Effector memory CD8-positive, alpha-beta T cell (primary cell): Measurements from ENCODE around the gene REPS2.
A peak's percentile ranks its signal among the peaks of the same experiment; 100 is the strongest.

Source experiments
- ATAC-seq: fragments of 150-1000 bp; cut with Tn5 transposase; replicated peaks from 2 replicates; pipeline ENCODE4 v1.10.0; 2021; ENCODE audit warnings: mild to moderate bottlenecking, moderate library complexity
- DNase-seq, 3 experiments: peaks; one replicate each; pipeline ENCODE4 v3.0.0; 2021
- H3K27ac Mint-ChIP-seq, 2 donors: one replicate each; pipeline ENCODE4 v1.8.0; 2022; ENCODE audit warnings: mild to moderate bottlenecking in 2 of 2, mixed read lengths in 2 of 2, moderate library complexity in 2 of 2
- H3K27me3 Mint-ChIP-seq, 2 donors: one replicate each; pipeline ENCODE4 v1.8.0; 2022; ENCODE audit warnings: mixed read lengths in 2 of 2
- H3K36me3 Mint-ChIP-seq: one replicate; pipeline ENCODE4 v1.8.0; 2022; ENCODE audit warnings: mild to moderate bottlenecking, moderate library complexity, mixed read lengths; ENCODE audit not compliant: insufficient read depth
- H3K4me1 Mint-ChIP-seq, 2 donors: one replicate each; pipeline ENCODE4 v1.8.0; 2022; ENCODE audit warnings: low read depth in 2 of 2, mixed read lengths in 2 of 2
- H3K4me3 Mint-ChIP-seq, 2 donors: one replicate each; pipeline ENCODE4 v1.8.0; 2022; ENCODE audit warnings: mild to moderate bottlenecking in 2 of 2, mixed read lengths in 2 of 2, moderate library complexity in 2 of 2
- H3K9me3 Mint-ChIP-seq, 2 donors: one replicate each; pipeline ENCODE4 v1.8.0; 2022; ENCODE audit warnings: mixed read lengths in 2 of 2

REPS2 gene

GRCh38 chrX:17072301-17072700, 125.8 kb downstream of the REPS2 start:
- DNase-seq (no peak), ATAC-seq (no peak)
- Mint-ChIP-seq H3K36me3 (no peaks in the 10 kb centered on the region), H3K9me3 (no peaks in the 10 kb centered on the region), H3K27ac (peak overlapping the region in 1 of 2 donors; percentile 22), H3K4me1 (no peaks in the 10 kb centered on the region), H3K27me3 (peaks cover 0 to 7% of the 10 kb centered on the region in 2 donors), H3K4me3 (no peak overlapping the region)

- no peak overlapping the region for H3K27ac Mint-ChIP-seq
- no peaks in the 10 kb centered on the region for H3K9me3 Mint-ChIP-seq
- DNase-seq (no peak), ATAC-seq (no peak)
- no peak overlapping the region for H3K4me3 Mint-ChIP-seq
- H3K4me1 Mint-ChIP-seq = no peaks in the 10 kb centered on the region
- peaks cover 0 to 7% of the 10 kb centered on the region in 2 donors for H3K27me3 Mint-ChIP-seq
- H3K36me3 Mint-ChIP-seq = no peaks in the 10 kb centered on the region
Measured at GRCh38 chrX:17072721-17073230, 126.3 kb downstream of the REPS2 start.

GRCh38 chrX:17075004-17075403, 128.5 kb downstream of the REPS2 start:
- Mint-ChIP-seq H3K4me3 (no peak overlapping the region), H3K4me1 (no peaks in the 10 kb centered on the region), H3K36me3 (no peaks in the 10 kb centered on the region), H3K27me3 (peaks cover 0 to 9% of the 10 kb centered on the region in 2 donors), H3K27ac (no peak overlapping the region), H3K9me3 (no peaks in the 10 kb centered on the region)
- no peak for ATAC-seq
- no peak for DNase-seq

- Mint-ChIP-seq H3K4me1 (no peaks in the 10 kb centered on the region), H3K4me3 (no peak overlapping the region), H3K36me3 (no peaks in the 10 kb centered on the region), H3K27me3 (peaks cover 0 to 13% of the 10 kb centered on the region in 2 donors), H3K9me3 (no peaks in the 10 kb centered on the region), H3K27ac (no peak overlapping the region)
- no peak for ATAC-seq
- no peak for DNase-seq
Measured at GRCh38 chrX:17077361-17077760, 130.9 kb downstream of the REPS2 start.

- ATAC-seq (no peak), DNase-seq (no peak)
- Mint-ChIP-seq H3K4me3 (no peak overlapping the region), H3K27me3 (peaks cover 0 to 13% of the 10 kb centered on the region in 2 donors), H3K36me3 (no peaks in the 10 kb centered on the region), H3K9me3 (no peaks in the 10 kb centered on the region), H3K4me1 (no peaks in the 10 kb centered on the region), H3K27ac (no peak overlapping the region)
Measured at GRCh38 chrX:17078031-17078720, 131.7 kb downstream of the REPS2 start.

GRCh38 chrX:17081511-17081910, 135.1 kb downstream of the REPS2 start:
- no peak overlapping the region for H3K4me3 Mint-ChIP-seq
- no peaks in the 10 kb centered on the region for H3K4me1 Mint-ChIP-seq
- H3K27me3 Mint-ChIP-seq = peaks cover 0 to 12% of the 10 kb centered on the region in 2 donors
- no peak for ATAC-seq
- no peak for DNase-seq
- H3K9me3 Mint-ChIP-seq = no peaks in the 10 kb centered on the region
- H3K36me3 Mint-ChIP-seq = no peaks in the 10 kb centered on the region
- no peak overlapping the region for H3K27ac Mint-ChIP-seq

- Mint-ChIP-seq H3K36me3 (no peaks in the 10 kb centered on the region), H3K4me1 (no peaks in the 10 kb centered on the region), H3K9me3 (no peaks in the 10 kb centered on the region), H3K27ac (no peak overlapping the region), H3K27me3 (peaks cover 0 to 12% of the 10 kb centered on the region in 2 donors), H3K4me3 (no peak overlapping the region)
- no peak for ATAC-seq
- DNase-seq = no peak
Measured at GRCh38 chrX:17081968-17082367, 135.5 kb downstream of the REPS2 start.

- ATAC-seq (no peak), DNase-seq (no peak)
- Mint-ChIP-seq H3K36me3 (no peaks in the 10 kb centered on the region), H3K4me3 (no peak overlapping the region), H3K4me1 (no peaks in the 10 kb centered on the region), H3K27me3 (peaks cover 0 to 12% of the 10 kb centered on the region in 2 donors), H3K27ac (no peak overlapping the region), H3K9me3 (no peaks in the 10 kb centered on the region)
Measured at GRCh38 chrX:17082831-17083230, 136.4 kb downstream of the REPS2 start.

GRCh38 chrX:17086317-17086716, 139.9 kb downstream of the REPS2 start:
- H3K4me1 Mint-ChIP-seq = no peaks in the 10 kb centered on the region

GRCh38 chrX:17095161-17095560, 148.7 kb downstream of the REPS2 start:
- H3K27ac Mint-ChIP-seq = no peak overlapping the region
- ATAC-seq = no peak
- H3K9me3 Mint-ChIP-seq = no peaks in the 10 kb centered on the region
- H3K27me3 Mint-ChIP-seq = peaks cover 0 to 13% of the 10 kb centered on the region in 2 donors
- DNase-seq = no peak
- H3K36me3 Mint-ChIP-seq = no peaks in the 10 kb centered on the region
- no peaks in the 10 kb centered on the region for H3K4me1 Mint-ChIP-seq
- H3K4me3 Mint-ChIP-seq = no peak overlapping the region

More at GRCh38 chrX:17086317-17086716, 139.9 kb downstream of the REPS2 start:
- H3K36me3 Mint-ChIP-seq = no peaks in the 10 kb centered on the region
- H3K9me3 Mint-ChIP-seq = no peaks in the 10 kb centered on the region
- H3K27me3 Mint-ChIP-seq = peaks cover 0 to 10% of the 10 kb centered on the region in 2 donors
- no peak overlapping the region for H3K27ac Mint-ChIP-seq
- no peak for DNase-seq
- no peak for ATAC-seq
- no peak overlapping the region for H3K4me3 Mint-ChIP-seq

- no peak overlapping the region for H3K27ac Mint-ChIP-seq
- no peak for ATAC-seq
- no peak for DNase-seq
- no peaks in the 10 kb centered on the region for H3K36me3 Mint-ChIP-seq
- H3K27me3 Mint-ChIP-seq = peaks cover 0 to 11% of the 10 kb centered on the region in 2 donors
- H3K4me1 Mint-ChIP-seq = no peaks in the 10 kb centered on the region
- no peak overlapping the region for H3K4me3 Mint-ChIP-seq
- no peaks in the 10 kb centered on the region for H3K9me3 Mint-ChIP-seq
Measured at GRCh38 chrX:17098516-17099247, 152.2 kb downstream of the REPS2 start.

- H3K9me3 Mint-ChIP-seq = no peaks in the 10 kb centered on the region
- no peaks in the 10 kb centered on the region for H3K36me3 Mint-ChIP-seq
- no peak overlapping the region for H3K27ac Mint-ChIP-seq
- no peaks in the 10 kb centered on the region for H3K4me1 Mint-ChIP-seq
- DNase-seq (no peak), ATAC-seq (no peak)
- H3K27me3 Mint-ChIP-seq = no peaks in the 10 kb centered on the region
- no peak overlapping the region for H3K4me3 Mint-ChIP-seq
Measured at GRCh38 chrX:17104433-17104832, 158.0 kb downstream of the REPS2 start.

GRCh38 chrX:17120816-17121215, 174.4 kb downstream of the REPS2 start:
- H3K36me3 Mint-ChIP-seq = no peaks in the 10 kb centered on the region
- no peaks in the 10 kb centered on the region for H3K27me3 Mint-ChIP-seq
- no peaks in the 10 kb centered on the region for H3K9me3 Mint-ChIP-seq
- H3K4me1 Mint-ChIP-seq = no peaks in the 10 kb centered on the region
- DNase-seq = no peak
- no peak overlapping the region for H3K4me3 Mint-ChIP-seq
- ATAC-seq = no peak
- H3K27ac Mint-ChIP-seq = no peak overlapping the region

GRCh38 chrX:17154001-17154400, 207.5 kb downstream of the REPS2 start:
- ATAC-seq = no peak

More at GRCh38 chrX:17154001-17154400, 207.5 kb downstream of the REPS2 start:
- Mint-ChIP-seq H3K4me3 (no peak overlapping the region), H3K36me3 (no peaks in the 10 kb centered on the region), H3K4me1 (no peaks in the 10 kb centered on the region), H3K27ac (no peak overlapping the region), H3K9me3 (no peaks in the 10 kb centered on the region), H3K27me3 (no peaks in the 10 kb centered on the region)
- no peak for DNase-seq
